ENCODE results near the gene REM2.

DNA sequence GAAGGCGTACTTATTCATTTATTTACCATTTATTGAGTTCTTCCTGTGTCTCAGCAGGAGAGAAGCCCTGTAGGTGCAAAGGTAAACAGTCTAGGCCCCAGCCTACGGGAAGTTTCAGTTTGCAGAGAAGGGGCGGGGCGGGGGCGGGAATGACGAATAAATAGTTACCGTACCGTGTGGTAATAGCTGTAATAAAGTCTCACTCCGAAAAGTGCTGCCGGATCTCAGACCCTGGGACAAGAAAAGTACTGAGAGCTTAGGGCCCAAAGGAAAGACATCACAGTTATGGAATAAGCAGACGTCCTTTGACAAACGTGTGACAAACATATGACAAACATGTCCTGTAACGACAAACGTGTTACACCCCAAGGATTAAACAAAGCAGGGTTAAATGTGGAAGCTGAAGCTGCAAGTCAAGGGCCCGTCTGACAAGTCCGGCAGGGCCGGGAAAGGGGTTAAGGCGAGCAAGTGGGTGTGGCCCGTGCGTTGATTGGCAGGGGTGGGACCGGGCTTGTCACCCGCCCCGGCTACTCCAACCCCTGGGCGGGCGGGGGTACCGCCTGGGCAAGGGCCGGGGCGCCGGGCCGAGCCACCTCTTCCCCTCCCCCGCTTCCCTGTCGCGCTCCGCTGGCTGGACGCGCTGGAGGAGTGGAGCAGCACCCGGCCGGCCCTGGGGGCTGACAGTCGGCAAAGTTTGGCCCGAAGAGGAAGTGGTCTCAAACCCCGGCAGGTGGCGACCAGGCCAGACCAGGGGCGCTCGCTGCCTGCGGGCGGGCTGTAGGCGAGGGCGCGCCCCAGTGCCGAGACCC is 11.6 kb upstream of the REM2 start, which contains the start of gene LRP10:
- TF ChIP-seq, protein P1, sequence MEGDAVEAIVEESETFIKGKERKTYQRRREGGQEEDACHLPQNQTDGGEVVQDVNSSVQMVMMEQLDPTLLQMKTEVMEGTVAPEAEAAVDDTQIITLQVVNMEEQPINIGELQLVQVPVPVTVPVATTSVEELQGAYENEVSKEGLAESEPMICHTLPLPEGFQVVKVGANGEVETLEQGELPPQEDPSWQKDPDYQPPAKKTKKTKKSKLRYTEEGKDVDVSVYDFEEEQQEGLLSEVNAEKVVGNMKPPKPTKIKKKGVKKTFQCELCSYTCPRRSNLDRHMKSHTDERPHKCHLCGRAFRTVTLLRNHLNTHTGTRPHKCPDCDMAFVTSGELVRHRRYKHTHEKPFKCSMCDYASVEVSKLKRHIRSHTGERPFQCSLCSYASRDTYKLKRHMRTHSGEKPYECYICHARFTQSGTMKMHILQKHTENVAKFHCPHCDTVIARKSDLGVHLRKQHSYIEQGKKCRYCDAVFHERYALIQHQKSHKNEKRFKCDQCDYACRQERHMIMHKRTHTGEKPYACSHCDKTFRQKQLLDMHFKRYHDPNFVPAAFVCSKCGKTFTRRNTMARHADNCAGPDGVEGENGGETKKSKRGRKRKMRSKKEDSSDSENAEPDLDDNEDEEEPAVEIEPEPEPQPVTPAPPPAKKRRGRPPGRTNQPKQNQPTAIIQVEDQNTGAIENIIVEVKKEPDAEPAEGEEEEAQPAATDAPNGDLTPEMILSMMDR (IDR thresholded peaks at IDR 0.05; ENCODE audit: low read depth, low read length, missing input control) = no peak
- TF ChIP-seq, protein P2, sequence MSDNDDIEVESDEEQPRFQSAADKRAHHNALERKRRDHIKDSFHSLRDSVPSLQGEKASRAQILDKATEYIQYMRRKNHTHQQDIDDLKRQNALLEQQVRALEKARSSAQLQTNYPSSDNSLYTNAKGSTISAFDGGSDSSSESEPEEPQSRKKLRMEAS (IDR thresholded peaks at IDR 0.05) = no peak
- TF ChIP-seq, protein P3, sequence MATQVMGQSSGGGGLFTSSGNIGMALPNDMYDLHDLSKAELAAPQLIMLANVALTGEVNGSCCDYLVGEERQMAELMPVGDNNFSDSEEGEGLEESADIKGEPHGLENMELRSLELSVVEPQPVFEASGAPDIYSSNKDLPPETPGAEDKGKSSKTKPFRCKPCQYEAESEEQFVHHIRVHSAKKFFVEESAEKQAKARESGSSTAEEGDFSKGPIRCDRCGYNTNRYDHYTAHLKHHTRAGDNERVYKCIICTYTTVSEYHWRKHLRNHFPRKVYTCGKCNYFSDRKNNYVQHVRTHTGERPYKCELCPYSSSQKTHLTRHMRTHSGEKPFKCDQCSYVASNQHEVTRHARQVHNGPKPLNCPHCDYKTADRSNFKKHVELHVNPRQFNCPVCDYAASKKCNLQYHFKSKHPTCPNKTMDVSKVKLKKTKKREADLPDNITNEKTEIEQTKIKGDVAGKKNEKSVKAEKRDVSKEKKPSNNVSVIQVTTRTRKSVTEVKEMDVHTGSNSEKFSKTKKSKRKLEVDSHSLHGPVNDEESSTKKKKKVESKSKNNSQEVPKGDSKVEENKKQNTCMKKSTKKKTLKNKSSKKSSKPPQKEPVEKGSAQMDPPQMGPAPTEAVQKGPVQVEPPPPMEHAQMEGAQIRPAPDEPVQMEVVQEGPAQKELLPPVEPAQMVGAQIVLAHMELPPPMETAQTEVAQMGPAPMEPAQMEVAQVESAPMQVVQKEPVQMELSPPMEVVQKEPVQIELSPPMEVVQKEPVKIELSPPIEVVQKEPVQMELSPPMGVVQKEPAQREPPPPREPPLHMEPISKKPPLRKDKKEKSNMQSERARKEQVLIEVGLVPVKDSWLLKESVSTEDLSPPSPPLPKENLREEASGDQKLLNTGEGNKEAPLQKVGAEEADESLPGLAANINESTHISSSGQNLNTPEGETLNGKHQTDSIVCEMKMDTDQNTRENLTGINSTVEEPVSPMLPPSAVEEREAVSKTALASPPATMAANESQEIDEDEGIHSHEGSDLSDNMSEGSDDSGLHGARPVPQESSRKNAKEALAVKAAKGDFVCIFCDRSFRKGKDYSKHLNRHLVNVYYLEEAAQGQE (IDR thresholded peaks at IDR 0.05) = peak; percentile 46
- TF ChIP-seq, protein P4, sequence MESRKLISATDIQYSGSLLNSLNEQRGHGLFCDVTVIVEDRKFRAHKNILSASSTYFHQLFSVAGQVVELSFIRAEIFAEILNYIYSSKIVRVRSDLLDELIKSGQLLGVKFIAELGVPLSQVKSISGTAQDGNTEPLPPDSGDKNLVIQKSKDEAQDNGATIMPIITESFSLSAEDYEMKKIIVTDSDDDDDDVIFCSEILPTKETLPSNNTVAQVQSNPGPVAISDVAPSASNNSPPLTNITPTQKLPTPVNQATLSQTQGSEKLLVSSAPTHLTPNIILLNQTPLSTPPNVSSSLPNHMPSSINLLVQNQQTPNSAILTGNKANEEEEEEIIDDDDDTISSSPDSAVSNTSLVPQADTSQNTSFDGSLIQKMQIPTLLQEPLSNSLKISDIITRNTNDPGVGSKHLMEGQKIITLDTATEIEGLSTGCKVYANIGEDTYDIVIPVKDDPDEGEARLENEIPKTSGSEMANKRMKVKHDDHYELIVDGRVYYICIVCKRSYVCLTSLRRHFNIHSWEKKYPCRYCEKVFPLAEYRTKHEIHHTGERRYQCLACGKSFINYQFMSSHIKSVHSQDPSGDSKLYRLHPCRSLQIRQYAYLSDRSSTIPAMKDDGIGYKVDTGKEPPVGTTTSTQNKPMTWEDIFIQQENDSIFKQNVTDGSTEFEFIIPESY (IDR thresholded peaks at IDR 0.05) = no peak
- TF ChIP-seq TAF1 (conservative IDR thresholded peaks at IDR 0.05) (no peak), YY1 (IDR thresholded peaks at IDR 0.05) (peak; percentile 70), GABPA (IDR thresholded peaks at IDR 0.05 in 1 of 2, conservative IDR thresholded peaks at IDR 0.05 in 1 of 2) (peak in 1 of 2 donors; percentile 67), RAD21 (IDR thresholded peaks at IDR 0.05) (peak in 1 of 2 donors; percentile 8), FOXA1 (IDR thresholded peaks at IDR 0.05) (no peak), EGR1 (IDR thresholded peaks at IDR 0.05; ENCODE audit: low read depth in 2 of 2) (peak in 1 of 2 donors; percentile 16), JUND (IDR thresholded peaks at IDR 0.05) (peak in 1 of 2 donors; percentile 65)
- TF ChIP-seq, protein P5, sequence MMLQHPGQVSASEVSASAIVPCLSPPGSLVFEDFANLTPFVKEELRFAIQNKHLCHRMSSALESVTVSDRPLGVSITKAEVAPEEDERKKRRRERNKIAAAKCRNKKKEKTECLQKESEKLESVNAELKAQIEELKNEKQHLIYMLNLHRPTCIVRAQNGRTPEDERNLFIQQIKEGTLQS (IDR thresholded peaks at IDR 0.05) = peak; percentile 21

All from liver (tissue), 3 donors.